SH-SY5Y (cell line): ENCODE results near the gene HS1BP3.

Source experiments
- GATA2 ChIP-seq: IDR thresholded peaks from 2 replicates; pipeline ENCODE4 v1.6.1; 2011; ENCODE audit warnings: mild to moderate bottlenecking, low read depth, low read length
- GATA3 ChIP-seq: IDR thresholded peaks from 2 replicates; pipeline ENCODE4 v1.6.1; 2011; ENCODE audit warnings: low read depth, mild to moderate bottlenecking, low read length, moderate library complexity

DNA sequence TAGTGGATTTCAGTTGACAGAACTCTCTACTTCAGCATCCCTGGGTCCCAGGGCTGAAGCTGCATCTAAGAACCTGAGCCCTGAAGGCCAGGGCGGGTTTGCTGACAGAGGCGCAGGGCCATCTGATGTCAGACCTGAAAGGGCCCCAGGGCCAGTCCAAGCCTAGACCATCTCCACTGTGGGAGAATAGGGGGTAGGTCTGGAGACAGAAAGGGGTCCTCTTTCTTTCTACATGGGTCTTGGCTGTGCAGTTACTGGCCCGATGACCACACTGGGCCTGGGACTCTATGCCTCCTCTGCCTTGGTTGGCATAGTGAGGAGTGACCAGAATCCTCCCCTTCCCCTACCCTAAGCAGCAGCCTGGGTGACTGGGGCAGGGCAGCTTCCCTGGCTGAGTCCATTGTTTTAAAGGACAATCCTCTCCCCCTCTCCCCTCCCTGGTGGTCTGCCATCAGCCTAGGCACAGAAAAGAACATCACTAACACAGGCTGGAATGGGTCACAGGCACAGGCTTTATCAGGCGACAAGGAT is 34.5 kb downstream of the HS1BP3 start:
- TF ChIP-seq GATA2 = no peak
- no peak for TF ChIP-seq GATA3
